OCI-LY7 (cell line): ENCODE measurements around the gene FASLG. TPM values are rescaled to one million over a fixed set of nuclear protein-coding genes. Genes with fewer than 3 reads are reported as not detected.

Source experiments
- BruUV-seq: library from RNA; stranded (reverse); fragments of 400-500 nt; replicated peaks from 2 replicates; lab custom pipeline; 2021; lab: Mats Ljungman, UMichigan
- CTCF ChIA-PET: fragments of 300-600 bp; sonication (Branson Sonifier 250); formaldehyde crosslinking; loops from one replicate; lab custom pipeline; 2022; ENCODE audit warnings: antibody characterized with exemption; ENCODE audit not compliant: unreplicated experiment; lab: Charles Lee
- POLR2A ChIA-PET: fragments of 300-600 bp; sonication (Branson Sonifier 250); formaldehyde crosslinking; loops from one replicate; lab custom pipeline; 2022; ENCODE audit warnings: antibody characterized with exemption; lab: Charles Lee
- DNase-seq: peaks from one replicate; pipeline ENCODE4 v3.0.0-alpha.2; 2015; ENCODE audit warnings: low spot score
- H2AFZ ChIP-seq: fragments of 200-600 bp; sonication (generic), shearing (Covaris generic); 2 replicates; pipeline ENCODE4 v1.6.1; 2014; ENCODE audit warnings: mild to moderate bottlenecking, antibody characterized with exemption, low read length, moderate library complexity
- H3K27ac ChIP-seq: fragments of 200-600 bp; sonication (generic); 2 replicates; pipeline ENCODE4 v1.5.1; 2014; ENCODE audit warnings: mixed run types, low read depth, mild to moderate bottlenecking, moderate library complexity, low read length, inconsistent platforms; ENCODE audit not compliant: poor library complexity, severe bottlenecking
- H3K36me3 ChIP-seq: fragments of 200-600 bp; sonication (generic); 2 replicates; pipeline ENCODE4 v1.6.1; 2014; ENCODE audit warnings: mild to moderate bottlenecking, antibody characterized with exemption, low read length, moderate library complexity, mixed read lengths; ENCODE audit not compliant: insufficient read depth
- H3K4me1 ChIP-seq: fragments of 200-600 bp; sonication (generic); 2 replicates; pipeline ENCODE4 v1.5.1; 2014; ENCODE audit warnings: mild to moderate bottlenecking, low read length; ENCODE audit not compliant: insufficient read depth, poor library complexity, severe bottlenecking
- H3K4me2 ChIP-seq: fragments of 200-600 bp; sonication (generic); 2 replicates; pipeline ENCODE4 v1.6.1; 2014; ENCODE audit warnings: mild to moderate bottlenecking, low read length
- H3K4me3 ChIP-seq: fragments of 200-600 bp; sonication (generic); 2 replicates; pipeline ENCODE4 v1.5.1; 2014; ENCODE audit warnings: mild to moderate bottlenecking, low read depth, low read length; ENCODE audit not compliant: poor library complexity, severe bottlenecking
- H3K79me2 ChIP-seq: fragments of 200-600 bp; sonication (generic); 2 replicates; pipeline ENCODE4 v1.6.1; 2016; ENCODE audit warnings: low read depth, mild to moderate bottlenecking, low read length, moderate library complexity, mixed read lengths; ENCODE audit not compliant: insufficient read depth
- H3K9me2 ChIP-seq: fragments of 200-600 bp; sonication (generic); 2 replicates; pipeline ENCODE4 v1.6.1; 2016; ENCODE audit warnings: mild to moderate bottlenecking, low read length, mixed read lengths; ENCODE audit not compliant: insufficient read depth
- H3K9me3 ChIP-seq: fragments of 200-600 bp; sonication (generic); 2 replicates; pipeline ENCODE4 v1.6.1; 2014; ENCODE audit warnings: mild to moderate bottlenecking, mixed run types, low read length, mixed read lengths
- H4K20me1 ChIP-seq: fragments of 200-600 bp; sonication (generic); 2 replicates; pipeline ENCODE4 v1.6.1; 2014; ENCODE audit warnings: mild to moderate bottlenecking, antibody characterized with exemption, low read length, moderate library complexity, mixed read lengths; ENCODE audit not compliant: insufficient read depth
- CTCF ChIP-seq: fragments of 200-600 bp; sonication (generic); conservative IDR thresholded peaks from 2 replicates; pipeline ENCODE4 v1.5.1; 2014; ENCODE audit warnings: mild to moderate bottlenecking, antibody characterized with exemption, low read length, moderate library complexity, mixed read lengths
- EZH2phosphoT487 ChIP-seq: fragments of 200-600 bp; sonication (generic); IDR thresholded peaks from 2 replicates; pipeline ENCODE4 v1.6.1; 2018; ENCODE audit warnings: low read depth, borderline replicate concordance, mild to moderate bottlenecking, mixed run types, antibody characterized with exemption, low read length, moderate library complexity, mixed read lengths
- intact Hi-C: fragments of 100-400 bp; cut with micrococcal nuclease; formaldehyde crosslinking; loops from one replicate; pipeline ENCODE4 v1.10.0; 2022; ENCODE audit not compliant: unreplicated experiment
- total RNA-seq, 2 experiments: library from RNA; depleted of rRNA in 1 of 2; stranded (reverse); fragments of >200 nt in 1 of 2; shearing (Covaris generic) in 1 of 2; gene quantifications; 2 replicates each; pipeline ENCODE4 v1.2.3, GENCODE V29; 2014 to 2022

Gene FASLG
- total RNA-seq, 2 experiments from 2014 or later = not detected

- no peak for DNase-seq
- TF ChIP-seq EZH2phosphoT487 (no peak), CTCF (no peak)
- intact Hi-C loops = no loop called here
- H3K9me2 ChIP-seq = no peaks in the 10 kb centered on the region
- no peak overlapping the region for H3K27ac ChIP-seq
- no peak overlapping the region for H3K4me3 ChIP-seq
- ChIA-PET POLR2A (interaction anchor here (0.5 kb wide), 1 partner anchor 195 kb away, joined by 3 read pairs; no protein-coding TSS in a partner anchor), CTCF (no interaction called here)
- H3K4me1 ChIP-seq = peaks cover 15% of the 10 kb centered on the region
- H3K4me2 ChIP-seq = no peak overlapping the region
- no TSS peak for BruUV-seq
- H3K36me3 ChIP-seq = no peaks in the 10 kb centered on the region
- H3K9me3 ChIP-seq = no peaks in the 10 kb centered on the region
- no peaks in the 10 kb centered on the region for H3K79me2 ChIP-seq
- H2AFZ ChIP-seq = no peak overlapping the region
- no peaks in the 10 kb centered on the region for H4K20me1 ChIP-seq
Observed at GRCh38 chr1:172646653-172647052, 12.2 kb upstream of the FASLG start.

- no TSS peak for BruUV-seq
- POLR2A ChIA-PET = interaction anchor here (0.5 kb wide), 1 partner anchor 196 kb away, joined by 3 read pairs; no protein-coding TSS in a partner anchor
- CTCF ChIA-PET = no interaction called here
- no peaks in the 10 kb centered on the region for H4K20me1 ChIP-seq
- H3K79me2 ChIP-seq = no peaks in the 10 kb centered on the region
- H3K9me3 ChIP-seq = no peaks in the 10 kb centered on the region
- no peak overlapping the region for H3K4me3 ChIP-seq
- H3K4me2 ChIP-seq = no peak overlapping the region
- no peak for DNase-seq
- 0 out of 2 replicates have a peak, but pooled peaks have one; percentile 19 for TF ChIP-seq CTCF
- TF ChIP-seq EZH2phosphoT487 = no peak
- H3K4me1 ChIP-seq = peaks cover 15% of the 10 kb centered on the region
- H3K9me2 ChIP-seq = no peaks in the 10 kb centered on the region
- no peaks in the 10 kb centered on the region for H3K36me3 ChIP-seq
- no peak overlapping the region for H2AFZ ChIP-seq
- intact Hi-C loops = no loop called here
- H3K27ac ChIP-seq = no peak overlapping the region
Observed at GRCh38 chr1:172647110-172647564, 11.8 kb upstream of the FASLG start.

- H3K36me3 ChIP-seq = no peaks in the 10 kb centered on the region
- no peak overlapping the region for H3K4me2 ChIP-seq
- intact Hi-C loops = no loop called here
- no peaks in the 10 kb centered on the region for H3K9me2 ChIP-seq
- CTCF ChIA-PET = no interaction called here
- TF ChIP-seq CTCF = no peak
- TF ChIP-seq EZH2phosphoT487 = no peak
- peaks cover 11% of the 10 kb centered on the region for H3K4me1 ChIP-seq
- H3K79me2 ChIP-seq = no peaks in the 10 kb centered on the region
- no peaks in the 10 kb centered on the region for H3K9me3 ChIP-seq
- no peak for DNase-seq
- H3K27ac ChIP-seq = no peak overlapping the region
- no peak overlapping the region for H3K4me3 ChIP-seq
- no peak overlapping the region for H2AFZ ChIP-seq
- POLR2A ChIA-PET = no interaction called here
- BruUV-seq = no TSS peak
- no peaks in the 10 kb centered on the region for H4K20me1 ChIP-seq
Observed at GRCh38 chr1:172647987-172648386, 10.9 kb upstream of the FASLG start.
